Renal cortical epithelial cell (primary cell): ENCODE data around the gene CD101. TPM values are rescaled to one million over a fixed set of nuclear protein-coding genes. Genes with fewer than 3 reads are reported as not detected.

Experiments used
- total RNA-seq: library from RNA; depleted of rRNA; stranded (reverse); fragments of >200 nt; gene quantifications from 2 replicates; pipeline ENCODE4 v1.2.3, GENCODE V29; 2014

The CD101 gene
- total RNA-seq, 1 donor from 2014 or later: 0.45 TPM

Other genes with a start within 250 kb of the CD101 start
- gene CD2, start 247.3 kb upstream of the CD101 start, total RNA-seq: not detected in 2 replicates
- gene PTGFRN, start 91.8 kb upstream of the CD101 start, total RNA-seq: 51.4 and 76.7 TPM in 2 replicates
- 17.9 and 30.7 TPM in 2 replicates for gene TTF2, start 58.6 kb downstream of the CD101 start, total RNA-seq
- gene TRIM45, start 120.0 kb downstream of the CD101 start, total RNA-seq: 1.2 and 7.1 TPM in 2 replicates
- 16.3 and 19.9 TPM in 2 replicates for gene VTCN1, start 209.2 kb downstream of the CD101 start, total RNA-seq